ENCODE measurements around the gene CRADD. TPM values are rescaled to one million over a fixed set of nuclear protein-coding genes. Genes with fewer than 3 reads are reported as not detected.
A peak's percentile ranks its signal among the peaks of the same experiment; 100 is the strongest.

Gene CRADD
- total and polyA plus RNA-seq, 2 experiments from 2014 or later, result 18.6 to 21.5 TPM

- in situ Hi-C loops (cut with MboI), result no loop called here
Observed at GRCh38 chr12:93733928-93734327, 56.8 kb downstream of the CRADD start.

GRCh38 chr12:93734784-93735183, 57.6 kb downstream of the CRADD start:
- H3K9me3 ChIP-seq (ENCODE audit: low read depth), result no peaks in the 10 kb centered on the region
- peaks cover 19% of the 10 kb centered on the region for H3K4me1 ChIP-seq (ENCODE audit: insufficient read depth)
- in situ Hi-C loops (cut with MboI), result no loop called here
- no peaks in the 10 kb centered on the region for H3K27me3 ChIP-seq (replicated peaks; ENCODE audit: insufficient read depth)
- peaks cover 9% of the 10 kb centered on the region; the same call in 1 of the 2 replicates for H3K79me2 ChIP-seq (ENCODE audit: insufficient read depth)
- no peaks in the 10 kb centered on the region for H4K20me1 ChIP-seq (ENCODE audit: insufficient read depth)
- no peak overlapping the region for H3K4me2 ChIP-seq (ENCODE audit: unreplicated experiment)
- no peak for DNase-seq
- no peaks in the 10 kb centered on the region for H3K36me3 ChIP-seq (ENCODE audit: low read depth)
- no peaks in the 10 kb centered on the region for H3K9me2 ChIP-seq (ENCODE audit: insufficient read depth)
- no peak overlapping the region for H3K4me3 ChIP-seq
- no peak overlapping the region for H3K9ac ChIP-seq
- 88% methylated on average over 2 of the region's 2 CpGs for WGBS, 2 experiments (ENCODE audit: low coverage in 1 of 2, low lambda C conversion rate in 2 of 2, missing lambda C conversion rate in 2 of 2)
- no peak overlapping the region for H3K27ac ChIP-seq
- no peak for TF ChIP-seq EZH2 (IDR thresholded peaks at IDR 0.05; ENCODE audit: insufficient read depth, poor library complexity, severe bottlenecking)
- no peak for TF ChIP-seq EZH2phosphoT487 (IDR thresholded peaks at IDR 0.05; ENCODE audit: insufficient read depth, low read depth)
- H3F3A ChIP-seq (ENCODE audit: insufficient read depth), result no peaks in the 10 kb centered on the region
- H2AFZ ChIP-seq, result no peak overlapping the region

More at GRCh38 chr12:93733928-93734327, 56.8 kb downstream of the CRADD start:
- H2AFZ ChIP-seq, result no peak overlapping the region
- no peaks in the 10 kb centered on the region for H3K9me2 ChIP-seq (ENCODE audit: insufficient read depth)
- no peaks in the 10 kb centered on the region for H3K27me3 ChIP-seq (replicated peaks; ENCODE audit: insufficient read depth)
- no peak for DNase-seq
- H3K9me3 ChIP-seq (ENCODE audit: low read depth), result no peaks in the 10 kb centered on the region
- H3K4me3 ChIP-seq, result no peak overlapping the region
- H3K79me2 ChIP-seq (ENCODE audit: insufficient read depth), result peaks cover 3% of the 10 kb centered on the region; the same call in 1 of the 2 replicates
- H3K4me2 ChIP-seq (ENCODE audit: unreplicated experiment), result no peak overlapping the region
- no peak overlapping the region for H3K9ac ChIP-seq
- peaks cover 10% of the 10 kb centered on the region for H3K4me1 ChIP-seq (ENCODE audit: insufficient read depth)
- 93 to 97% methylated on average over 5 of the region's 5 CpGs for WGBS, 2 experiments (ENCODE audit: low coverage in 1 of 2, low lambda C conversion rate in 2 of 2, missing lambda C conversion rate in 2 of 2)
- H3K36me3 ChIP-seq (ENCODE audit: low read depth), result no peaks in the 10 kb centered on the region
- no peaks in the 10 kb centered on the region for H3F3A ChIP-seq (ENCODE audit: insufficient read depth)
- TF ChIP-seq EZH2 (IDR thresholded peaks at IDR 0.05; ENCODE audit: insufficient read depth, poor library complexity, severe bottlenecking), result no peak
- no peak for TF ChIP-seq EZH2phosphoT487 (IDR thresholded peaks at IDR 0.05; ENCODE audit: insufficient read depth, low read depth)
- no peaks in the 10 kb centered on the region for H4K20me1 ChIP-seq (ENCODE audit: insufficient read depth)
- H3K27ac ChIP-seq, result no peak overlapping the region

GRCh38 chr12:93736640-93737178, 59.5 kb downstream of the CRADD start:
- no peaks in the 10 kb centered on the region for H3F3A ChIP-seq (ENCODE audit: insufficient read depth)
- H2AFZ ChIP-seq, result no peak overlapping the region
- H3K9me2 ChIP-seq (ENCODE audit: insufficient read depth), result no peaks in the 10 kb centered on the region
- no peak overlapping the region for H3K4me2 ChIP-seq (ENCODE audit: unreplicated experiment)
- in situ Hi-C loops (cut with MboI), result no loop called here
- H3K9me3 ChIP-seq (ENCODE audit: low read depth), result no peaks in the 10 kb centered on the region
- H3K27me3 ChIP-seq (replicated peaks; ENCODE audit: insufficient read depth), result no peaks in the 10 kb centered on the region
- H3K36me3 ChIP-seq (ENCODE audit: low read depth), result no peaks in the 10 kb centered on the region
- H3K27ac ChIP-seq, result no peak overlapping the region
- TF ChIP-seq EZH2 (IDR thresholded peaks at IDR 0.05; ENCODE audit: insufficient read depth, poor library complexity, severe bottlenecking) (no peak), EZH2phosphoT487 (IDR thresholded peaks at IDR 0.05; ENCODE audit: insufficient read depth, low read depth) (no peak)
- H3K4me3 ChIP-seq, result no peak overlapping the region
- H4K20me1 ChIP-seq (ENCODE audit: insufficient read depth), result no peaks in the 10 kb centered on the region
- peaks cover 16% of the 10 kb centered on the region; the same call in 1 of the 2 replicates for H3K79me2 ChIP-seq (ENCODE audit: insufficient read depth)
- peaks cover 32% of the 10 kb centered on the region for H3K4me1 ChIP-seq (ENCODE audit: insufficient read depth)
- H3K9ac ChIP-seq, result no peak overlapping the region
- no peak for DNase-seq

- TF ChIP-seq EZH2 (IDR thresholded peaks at IDR 0.05; ENCODE audit: insufficient read depth, poor library complexity, severe bottlenecking), result no peak
- no peak for TF ChIP-seq EZH2phosphoT487 (IDR thresholded peaks at IDR 0.05; ENCODE audit: insufficient read depth, low read depth)
- 33 to 37% methylated on average over 5 of the region's 5 CpGs for WGBS, 2 experiments (ENCODE audit: low coverage in 1 of 2, low lambda C conversion rate in 2 of 2, missing lambda C conversion rate in 2 of 2)
- peak overlapping the region; percentile 49 for H3K4me3 ChIP-seq
- peak overlapping the region; percentile 43; the same call in 1 of the 2 replicates for H3K9ac ChIP-seq
- peak overlapping the region; percentile 96 for H3K4me2 ChIP-seq (ENCODE audit: unreplicated experiment)
- DNase-seq, result peak; percentile 19
- H4K20me1 ChIP-seq (ENCODE audit: insufficient read depth), result no peaks in the 10 kb centered on the region
- H3K4me1 ChIP-seq (ENCODE audit: insufficient read depth), result peaks cover 32% of the 10 kb centered on the region
- H3F3A ChIP-seq (ENCODE audit: insufficient read depth), result no peaks in the 10 kb centered on the region
- no peaks in the 10 kb centered on the region for H3K36me3 ChIP-seq (ENCODE audit: low read depth)
- H3K79me2 ChIP-seq (ENCODE audit: insufficient read depth), result peaks cover 16% of the 10 kb centered on the region; the same call in 1 of the 2 replicates
- in situ Hi-C loops (cut with MboI), result no loop called here
- peak overlapping the region; percentile 69 for H2AFZ ChIP-seq
- H3K27ac ChIP-seq, result 0 out of 2 replicates have a peak overlapping the region, but pooled peaks have one; percentile 3
- H3K9me2 ChIP-seq (ENCODE audit: insufficient read depth), result no peaks in the 10 kb centered on the region
- no peaks in the 10 kb centered on the region for H3K9me3 ChIP-seq (ENCODE audit: low read depth)
- H3K27me3 ChIP-seq (replicated peaks; ENCODE audit: insufficient read depth), result no peaks in the 10 kb centered on the region
Observed at GRCh38 chr12:93737457-93738198, 60.5 kb downstream of the CRADD start.

Data from GM23248 (cell line).